Colonic mucosa (tissue), 4 donors: ENCODE data around the gene PAPSS2. TPM values are rescaled to one million over a fixed set of nuclear protein-coding genes. Genes with fewer than 3 reads are reported as not detected.

Experiments
- DNase-seq: peaks from one replicate; pipeline ENCODE4 v3.0.0-alpha.2; 2020
- H3K27ac ChIP-seq: fragments of 200-600 bp; one replicate; pipeline ENCODE4 v1.8.0; 2021
- H3K27me3 ChIP-seq: fragments of 200-600 bp; one replicate; pipeline ENCODE4 v1.8.0; 2021
- H3K36me3 ChIP-seq: fragments of 200-600 bp; one replicate; pipeline ENCODE4 v1.8.0; 2021
- H3K4me1 ChIP-seq: fragments of 200-600 bp; one replicate; pipeline ENCODE4 v1.8.0; 2021; ENCODE audit warnings: mild to moderate bottlenecking
- H3K4me3 ChIP-seq: fragments of 200-600 bp; one replicate; pipeline ENCODE4 v1.8.0; 2021
- H3K9ac ChIP-seq, 2 donors: one replicate each; pipeline ENCODE4 v1.7.0; 2013; ENCODE audit warnings: control low read depth in 2 of 2, low read depth in 2 of 2, low read length in 2 of 2
- H3K9me3 ChIP-seq: fragments of 200-600 bp; one replicate; pipeline ENCODE4 v1.8.0; 2021
- CTCF ChIP-seq: fragments of 200-600 bp; IDR thresholded peaks from one replicate; pipeline ENCODE4 v1.8.0; 2022; ENCODE audit warnings: antibody characterized with exemption, mild to moderate bottlenecking
- intact Hi-C: fragments of 100-400 bp; cut with DNase I; formaldehyde crosslinking; loops from one replicate; pipeline ENCODE4 v1.14.1; 2022
- total RNA-seq, 2 donors: library from RNA; stranded (reverse); fragmentation: NEBNext Ultra II Directional in 1 of 2; extraction: Animal tissue kit (Norgen Biotek cat#: 25700) in 1 of 2; gene quantifications; one replicate each; pipeline ENCODE4 v1.2.1, GENCODE V29; 2021
- donor health status: healthy.
- donor health status: DM: no; HTN: no; CAD: no.
- donor health status: DM: no; HTN: no; CAD: no.

The PAPSS2 gene
- total RNA-seq, 2 donors from 2014 or later: 279 to 310 TPM

- no peak overlapping the region for H3K4me3 ChIP-seq
- H3K9ac ChIP-seq: no peak overlapping the region
- no peaks in the 10 kb centered on the region for H3K9me3 ChIP-seq
- H3K4me1 ChIP-seq: no peaks in the 10 kb centered on the region
- no peak for DNase-seq
- H3K27ac ChIP-seq: no peak overlapping the region
- H3K36me3 ChIP-seq: no peaks in the 10 kb centered on the region
- no peaks in the 10 kb centered on the region for H3K27me3 ChIP-seq
- TF ChIP-seq CTCF: no peak
- intact Hi-C loops: no loop called here
These were observed 54.0 kb downstream of the PAPSS2 start for GRCh38 chr10:87713707-87714106.

DNA sequence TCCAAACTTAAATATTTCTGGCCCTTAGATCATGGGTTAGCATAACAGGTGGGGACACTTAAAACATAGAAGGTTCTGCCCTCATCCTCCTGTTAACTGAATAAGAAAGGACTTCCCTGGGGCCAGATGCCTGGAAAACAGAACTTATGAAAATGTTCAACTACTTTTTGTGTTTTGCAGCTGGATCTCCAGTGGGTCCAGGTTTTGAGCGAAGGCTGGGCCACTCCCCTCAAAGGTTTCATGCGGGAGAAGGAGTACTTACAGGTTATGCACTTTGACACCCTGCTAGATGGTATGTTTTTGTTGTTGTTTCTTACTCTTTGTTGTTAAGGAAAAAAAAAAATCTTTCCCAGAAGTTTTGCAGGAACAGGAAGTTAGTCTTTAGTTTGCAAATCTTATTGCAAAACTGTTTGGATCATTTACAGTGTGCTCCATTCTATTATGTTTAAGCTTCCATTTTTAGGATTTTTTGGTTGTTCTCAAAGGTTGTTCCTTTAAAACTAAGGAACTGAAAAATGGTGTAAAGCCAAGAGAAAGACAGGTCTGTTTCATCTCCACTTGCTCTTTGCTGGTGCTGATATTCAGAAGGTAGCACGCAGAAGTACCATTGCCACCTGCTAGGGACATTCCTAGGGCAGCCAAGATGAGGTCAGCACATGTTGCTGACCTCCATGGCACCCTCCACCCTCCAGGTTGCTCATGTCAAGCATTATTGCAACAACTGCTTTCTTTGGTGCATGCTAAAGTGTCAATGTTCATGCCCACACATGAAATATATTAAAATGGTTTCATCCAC, 56.1 kb downstream of the PAPSS2 start:
- H3K9me3 ChIP-seq: no peaks in the 10 kb centered on the region
- H3K4me3 ChIP-seq: no peak overlapping the region
- H3K4me1 ChIP-seq: no peaks in the 10 kb centered on the region
- H3K9ac ChIP-seq: no peak overlapping the region
- H3K27me3 ChIP-seq: no peaks in the 10 kb centered on the region
- TF ChIP-seq CTCF: no peak
- H3K27ac ChIP-seq: no peak overlapping the region
- intact Hi-C loops: no loop called here
- no peaks in the 10 kb centered on the region for H3K36me3 ChIP-seq
- DNase-seq: no peak

DNA sequence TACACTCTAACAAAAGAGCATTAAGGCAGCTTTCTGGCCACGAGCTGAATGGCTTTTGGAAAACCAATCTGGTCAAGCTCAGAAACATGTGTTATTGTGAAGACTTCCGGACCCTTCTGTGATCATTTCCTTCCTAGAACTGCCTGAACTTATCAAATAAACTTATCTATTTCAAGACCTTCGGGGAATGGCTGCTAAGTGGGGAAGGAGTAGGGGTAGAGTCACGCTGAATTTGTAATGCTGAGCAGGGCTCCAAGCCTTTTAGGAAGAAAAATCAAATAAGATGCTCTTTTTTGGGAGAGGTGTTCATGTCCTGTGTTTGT, 56.6 kb downstream of the PAPSS2 start:
- H3K4me3 ChIP-seq: no peak overlapping the region
- H3K9ac ChIP-seq: no peak overlapping the region
- DNase-seq: no peak
- no peaks in the 10 kb centered on the region for H3K27me3 ChIP-seq
- H3K4me1 ChIP-seq: no peaks in the 10 kb centered on the region
- no peaks in the 10 kb centered on the region for H3K36me3 ChIP-seq
- H3K9me3 ChIP-seq: no peaks in the 10 kb centered on the region
- no peak for TF ChIP-seq CTCF
- intact Hi-C loops: no loop called here
- no peak overlapping the region for H3K27ac ChIP-seq

GRCh38 chr10:87720665-87721064, 61.0 kb downstream of the PAPSS2 start:
- H3K27me3 ChIP-seq: no peaks in the 10 kb centered on the region
- no peaks in the 10 kb centered on the region for H3K9me3 ChIP-seq
- TF ChIP-seq CTCF: no peak
- H3K27ac ChIP-seq: no peak overlapping the region
- DNase-seq: no peak
- H3K4me1 ChIP-seq: no peaks in the 10 kb centered on the region
- no peak overlapping the region for H3K4me3 ChIP-seq
- intact Hi-C loops: no loop called here
- H3K36me3 ChIP-seq: no peaks in the 10 kb centered on the region
- no peak overlapping the region for H3K9ac ChIP-seq

DNA sequence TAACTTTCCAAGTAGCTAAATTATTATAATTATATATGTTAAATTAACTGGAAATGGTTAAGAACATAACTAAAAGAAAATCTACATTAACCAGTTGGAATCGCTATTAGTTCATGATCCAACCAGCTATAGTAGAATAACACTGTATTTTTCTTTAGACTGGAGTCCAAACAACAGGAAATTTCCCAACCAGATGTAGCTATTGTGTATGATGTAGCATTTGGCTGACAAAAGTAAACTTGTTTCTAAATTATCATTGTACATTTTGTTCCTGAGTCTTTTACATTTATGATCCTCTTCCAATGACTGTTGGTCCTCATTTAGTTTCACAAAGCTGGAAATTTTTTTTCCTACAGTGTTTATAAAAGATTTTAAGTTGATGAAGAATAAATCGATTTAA, 62.1 kb downstream of the PAPSS2 start:
- intact Hi-C loops: no loop called here
- Histone ChIP-seq H3K27me3 (no peaks in the 10 kb centered on the region), H3K4me1 (no peaks in the 10 kb centered on the region), H3K27ac (no peak overlapping the region), H3K36me3 (no peaks in the 10 kb centered on the region), H3K9me3 (no peaks in the 10 kb centered on the region), H3K4me3 (no peak overlapping the region), H3K9ac (no peak overlapping the region)
- no peak for TF ChIP-seq CTCF
- DNase-seq: no peak
